ENCODE data around the gene GSTCD.

DNA sequence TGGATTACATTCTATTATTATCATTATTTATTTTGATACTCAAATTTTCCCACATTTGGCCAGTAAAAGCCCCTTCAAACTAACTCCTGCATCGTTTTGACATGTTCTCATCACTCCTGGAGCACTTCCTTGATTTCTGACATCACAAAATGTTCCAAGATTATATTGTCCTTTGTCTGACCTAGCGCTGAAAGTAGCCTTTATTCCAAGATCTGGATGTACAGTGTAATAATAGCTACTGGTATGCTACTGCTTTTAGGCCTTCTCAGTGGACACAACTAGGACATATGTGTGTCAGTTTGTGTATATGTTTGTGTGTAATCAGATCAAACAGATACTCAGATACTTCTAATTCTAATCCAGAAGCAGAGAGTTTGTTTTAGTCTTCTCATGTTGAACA lies 76.2 kb downstream of the GSTCD start:
- TF ChIP-seq, protein P1, sequence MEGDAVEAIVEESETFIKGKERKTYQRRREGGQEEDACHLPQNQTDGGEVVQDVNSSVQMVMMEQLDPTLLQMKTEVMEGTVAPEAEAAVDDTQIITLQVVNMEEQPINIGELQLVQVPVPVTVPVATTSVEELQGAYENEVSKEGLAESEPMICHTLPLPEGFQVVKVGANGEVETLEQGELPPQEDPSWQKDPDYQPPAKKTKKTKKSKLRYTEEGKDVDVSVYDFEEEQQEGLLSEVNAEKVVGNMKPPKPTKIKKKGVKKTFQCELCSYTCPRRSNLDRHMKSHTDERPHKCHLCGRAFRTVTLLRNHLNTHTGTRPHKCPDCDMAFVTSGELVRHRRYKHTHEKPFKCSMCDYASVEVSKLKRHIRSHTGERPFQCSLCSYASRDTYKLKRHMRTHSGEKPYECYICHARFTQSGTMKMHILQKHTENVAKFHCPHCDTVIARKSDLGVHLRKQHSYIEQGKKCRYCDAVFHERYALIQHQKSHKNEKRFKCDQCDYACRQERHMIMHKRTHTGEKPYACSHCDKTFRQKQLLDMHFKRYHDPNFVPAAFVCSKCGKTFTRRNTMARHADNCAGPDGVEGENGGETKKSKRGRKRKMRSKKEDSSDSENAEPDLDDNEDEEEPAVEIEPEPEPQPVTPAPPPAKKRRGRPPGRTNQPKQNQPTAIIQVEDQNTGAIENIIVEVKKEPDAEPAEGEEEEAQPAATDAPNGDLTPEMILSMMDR (IDR thresholded peaks at IDR 0.05) = no peak
- no peak for TF ChIP-seq POLR2A (IDR thresholded peaks at IDR 0.05)

Measured in body of pancreas (tissue), 4 donors.